ENCODE measurements around the gene ABCA2.

GRCh38 chr9:136992819-136993369 is 35.1 kb downstream of the ABCA2 start:
- TF ChIP-seq CTCF (IDR thresholded peaks at IDR 0.05) (no peak), POLR2A (IDR thresholded peaks at IDR 0.05) (no peak)
